Measurements from ENCODE around the gene FSD1L. TPM values are rescaled to one million over a fixed set of nuclear protein-coding genes. Genes with fewer than 3 reads are reported as not detected.
A peak's percentile ranks its signal among the peaks of the same experiment; 100 is the strongest.

FSD1L gene
- 1 to 10 TPM; 2.3 to 3.9 TPM for total RNA-seq

DNA sequence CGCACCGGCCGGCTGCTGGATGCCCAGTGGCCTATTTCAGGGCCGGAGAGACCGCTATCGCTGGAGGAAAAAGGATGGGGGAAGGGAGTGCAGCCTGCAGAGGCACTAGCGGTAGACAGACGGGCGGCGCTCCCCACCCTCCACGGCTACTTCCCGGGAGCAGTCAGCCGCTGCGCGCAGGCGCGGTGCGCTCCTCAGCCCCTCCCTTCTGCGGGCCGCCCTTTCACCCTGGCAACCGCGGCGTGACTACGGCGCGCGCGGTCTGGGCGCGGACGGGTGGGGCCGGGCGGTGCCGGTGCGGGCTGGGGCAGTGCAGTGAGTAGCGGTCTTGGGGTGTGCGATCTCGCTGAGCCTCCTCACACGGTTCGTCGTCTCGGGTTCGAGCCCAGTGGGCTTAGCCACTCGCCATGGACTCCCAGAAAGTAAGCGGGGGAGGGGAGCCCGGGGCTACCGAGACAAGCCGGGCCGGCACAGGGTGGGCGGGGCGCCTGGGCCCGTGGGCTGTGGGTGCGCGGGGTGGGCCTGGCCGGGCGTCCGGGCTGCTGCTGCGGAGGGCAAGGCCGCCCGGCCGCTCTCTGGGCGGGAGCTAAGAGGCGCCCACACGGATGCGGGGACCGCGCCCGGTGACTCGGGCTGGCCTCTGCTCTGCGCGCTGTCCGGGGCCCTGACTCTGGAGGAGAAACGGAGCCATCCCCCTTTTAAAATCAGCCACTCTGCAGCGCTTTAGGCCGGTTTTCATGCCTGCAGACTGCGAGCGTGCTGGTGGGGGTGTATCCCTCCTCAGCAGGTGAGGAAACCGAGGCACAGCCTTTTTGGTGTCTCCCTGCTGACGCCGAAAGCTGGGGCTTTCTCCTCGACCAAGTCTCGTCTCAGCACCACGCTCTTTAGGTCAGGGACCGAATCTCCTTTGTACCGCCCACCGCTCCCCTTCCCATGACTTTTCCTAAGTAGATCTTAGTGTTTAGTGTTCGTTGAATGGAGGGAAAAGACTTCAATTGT lies at the start of gene FSD1L:
Gene FSD1L (plus strand): TSS at position 221 of the 999 bp plus-strand sequence. CDS start 187 bp downstream, at position 408.
- peak within 1 kb of the TSS in 1 of 2 donors; percentile 77 for H3K27ac Mint-ChIP-seq
- peaks cover 0 to 2% of the 10 kb centered on the region in 2 donors for H3K27me3 Mint-ChIP-seq
- H3K36me3 Mint-ChIP-seq: no peaks in the 10 kb centered on the region

DNA sequence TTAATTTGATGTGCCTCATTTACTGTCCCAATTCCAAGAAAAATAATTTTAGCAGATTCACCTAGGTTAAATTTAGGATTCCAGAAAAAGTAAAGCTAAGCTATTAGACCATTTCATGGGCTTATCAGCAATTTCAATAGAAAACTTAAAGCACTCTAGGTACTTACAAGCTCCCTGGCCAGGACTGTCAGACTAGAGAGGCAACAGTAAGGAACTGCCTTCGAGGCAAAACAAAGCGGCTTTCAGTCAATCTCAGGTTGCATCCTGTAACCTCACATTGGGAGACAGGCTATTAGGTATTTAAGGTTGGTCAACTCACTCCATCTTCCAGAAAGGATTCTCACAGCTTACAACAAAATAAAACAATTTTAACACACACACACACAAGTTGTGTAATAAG lies 48.7 kb upstream of the FSD1L start:
- no peak for DNase-seq (ENCODE audit: low spot score)
- H3K27me3 Mint-ChIP-seq: peaks cover 32 to 61% of the 10 kb centered on the region in 2 donors
- peaks cover 4% of the 10 kb centered on the region for H3K36me3 Mint-ChIP-seq
- no peak for ATAC-seq
- H3K27ac Mint-ChIP-seq: no peak overlapping the region
- H3K4me1 Mint-ChIP-seq (ENCODE audit: low read depth in 2 of 2): peaks cover 8 to 10% of the 10 kb centered on the region in 2 donors
- no peaks in the 10 kb centered on the region for H3K9me3 Mint-ChIP-seq
- no peak overlapping the region for H3K4me3 Mint-ChIP-seq

More for the DNA sequence above, at the start of gene FSD1L:
- Mint-ChIP-seq H3K4me1 (ENCODE audit: low read depth in 2 of 2) (peaks cover 17 to 19% of the 10 kb centered on the region in 2 donors), H3K4me3 (peak within 1 kb of the TSS; percentile 87), H3K9me3 (no peaks in the 10 kb centered on the region)
- peak; percentile 93 for DNase-seq (ENCODE audit: low spot score)
- peak; percentile 96 to 97 for ATAC-seq

DNA sequence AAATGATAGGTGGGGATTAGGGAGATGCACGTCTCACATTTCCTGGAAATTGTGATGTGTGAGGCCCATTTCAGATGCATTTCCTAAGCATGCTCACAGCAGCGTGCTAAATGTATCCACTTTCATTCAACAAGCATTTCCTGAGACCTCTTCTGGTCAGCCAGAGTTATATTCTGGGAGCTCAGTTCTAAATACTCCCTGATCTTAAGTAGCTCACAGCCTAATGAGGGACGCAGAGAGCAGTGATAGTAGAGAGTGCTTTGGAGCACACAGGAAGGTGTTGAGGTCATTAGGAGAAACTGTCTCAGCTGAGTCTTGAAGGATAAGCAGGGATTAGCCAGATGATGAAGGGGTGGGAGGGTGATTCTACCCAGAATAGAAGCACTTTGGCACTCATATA lies 46.2 kb upstream of the FSD1L start:
- no peak overlapping the region for H3K4me3 Mint-ChIP-seq
- H3K9me3 Mint-ChIP-seq: no peaks in the 10 kb centered on the region
- ATAC-seq (no peak), DNase-seq (ENCODE audit: low spot score) (no peak)
- H3K36me3 Mint-ChIP-seq: peaks cover 8% of the 10 kb centered on the region
- H3K4me1 Mint-ChIP-seq (ENCODE audit: low read depth in 2 of 2): peaks cover 28 to 32% of the 10 kb centered on the region in 2 donors
- H3K27ac Mint-ChIP-seq: no peak overlapping the region
- H3K27me3 Mint-ChIP-seq: peaks cover 33 to 61% of the 10 kb centered on the region in 2 donors

DNA sequence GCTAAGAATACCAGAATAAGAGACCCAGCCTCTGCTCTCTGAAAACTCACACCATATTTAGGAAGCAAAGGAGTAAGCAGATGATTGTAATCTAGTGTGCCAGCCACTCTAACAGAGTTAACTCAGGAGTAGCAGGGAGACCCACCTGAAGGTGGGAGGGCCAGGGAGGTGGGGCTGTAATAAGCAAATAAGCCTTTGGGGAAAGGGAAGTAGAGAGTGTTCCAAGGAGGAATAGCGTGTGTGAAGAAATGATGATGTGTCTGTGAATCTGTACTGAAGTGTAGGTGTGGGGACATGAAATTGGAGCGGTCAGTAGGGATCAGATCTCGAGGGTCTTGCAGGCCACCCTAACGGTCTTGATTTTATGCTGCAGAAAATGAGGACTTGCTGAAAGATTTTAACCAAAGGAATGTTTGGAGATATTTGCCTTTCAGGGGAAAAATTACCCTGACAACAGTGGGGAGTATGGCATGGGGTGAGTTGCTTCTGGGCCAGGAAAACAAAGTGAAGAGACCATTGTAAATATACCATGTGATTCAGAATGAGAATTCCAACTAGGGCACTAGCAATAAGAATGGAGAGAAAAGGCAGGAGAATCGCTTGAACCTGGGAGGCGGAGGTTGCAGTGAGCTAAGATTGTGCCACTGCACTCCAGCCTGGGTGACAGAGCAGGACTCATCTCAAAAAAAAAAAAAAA lies 44.1 kb upstream of the FSD1L start:
- peak overlapping the region in 1 of 2 donors; percentile 25 for H3K27ac Mint-ChIP-seq
- no peak for ATAC-seq
- peaks cover 35 to 59% of the 10 kb centered on the region in 2 donors for H3K27me3 Mint-ChIP-seq
- DNase-seq (ENCODE audit: low spot score): no peak
- no peaks in the 10 kb centered on the region for H3K9me3 Mint-ChIP-seq
- H3K4me3 Mint-ChIP-seq: peak overlapping the region; percentile 22
- peaks cover 14% of the 10 kb centered on the region for H3K36me3 Mint-ChIP-seq
- H3K4me1 Mint-ChIP-seq (ENCODE audit: low read depth in 2 of 2): peaks cover 28 to 39% of the 10 kb centered on the region in 2 donors

DNA sequence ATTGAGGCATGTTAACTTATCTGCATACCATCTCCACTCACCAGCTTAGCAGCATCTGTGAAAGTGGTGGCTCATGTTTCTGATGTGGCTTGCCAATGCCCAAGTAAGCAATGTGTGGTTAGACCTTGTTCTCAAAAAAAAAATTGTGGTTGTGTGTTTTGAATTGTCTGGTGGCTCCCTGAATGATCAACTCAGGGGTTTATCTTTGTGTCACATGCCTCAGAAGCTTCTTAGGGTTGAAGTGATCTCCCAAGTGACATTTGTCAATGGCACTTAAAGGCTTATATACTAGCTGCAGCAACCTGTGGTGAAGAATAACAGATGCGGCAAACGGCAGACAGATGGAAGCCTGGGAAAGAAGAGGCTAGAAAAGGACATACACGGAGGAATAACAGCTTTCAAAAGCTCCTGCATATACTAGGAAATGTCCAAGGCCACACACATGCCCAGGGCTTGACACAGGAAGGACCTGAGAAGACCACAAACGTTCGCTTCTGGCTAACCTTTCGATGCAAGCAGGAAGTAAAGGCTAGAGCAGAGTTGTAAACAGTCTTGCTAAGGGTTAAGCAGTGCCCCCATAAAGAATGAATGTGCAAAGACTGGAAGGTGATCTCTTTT lies 42.2 kb upstream of the FSD1L start:
- peak overlapping the region; percentile 29 to 50 for H3K27ac Mint-ChIP-seq
- H3K27me3 Mint-ChIP-seq: peaks cover 37 to 73% of the 10 kb centered on the region in 2 donors
- H3K9me3 Mint-ChIP-seq: no peaks in the 10 kb centered on the region
- peaks cover 14% of the 10 kb centered on the region for H3K36me3 Mint-ChIP-seq
- H3K4me3 Mint-ChIP-seq: peak overlapping the region; percentile 54
- H3K4me1 Mint-ChIP-seq (ENCODE audit: low read depth in 2 of 2): peaks cover 28 to 39% of the 10 kb centered on the region in 2 donors
- ATAC-seq (peak; percentile 86 to 90), DNase-seq (ENCODE audit: low spot score) (no peak)

DNA sequence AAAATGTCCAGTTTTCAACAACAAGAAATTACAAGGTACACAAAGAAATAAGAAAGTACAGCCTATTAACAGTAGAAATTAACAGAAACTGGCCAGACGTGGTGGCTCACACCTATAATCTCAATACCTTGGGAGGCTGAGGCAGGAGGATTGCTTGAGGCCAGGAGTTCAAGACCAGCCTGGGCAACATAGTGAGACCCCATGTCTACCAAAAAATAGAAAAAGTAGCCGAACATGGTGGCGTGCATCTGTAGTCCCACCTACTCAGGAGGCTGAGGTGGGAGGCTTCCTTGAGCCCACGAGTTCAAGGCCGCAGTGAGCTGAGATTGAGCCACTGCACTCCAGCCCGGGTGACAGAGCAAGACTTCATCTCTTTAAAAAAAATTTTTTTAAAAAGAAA lies 41.5 kb upstream of the FSD1L start:
- Mint-ChIP-seq H3K27ac (peak overlapping the region in 1 of 2 donors; percentile 29), H3K9me3 (no peaks in the 10 kb centered on the region), H3K27me3 (peaks cover 38 to 71% of the 10 kb centered on the region in 2 donors), H3K4me1 (ENCODE audit: low read depth in 2 of 2) (peaks cover 28 to 39% of the 10 kb centered on the region in 2 donors), H3K4me3 (peak overlapping the region; percentile 54), H3K36me3 (peaks cover 14% of the 10 kb centered on the region)
- no peak for ATAC-seq
- no peak for DNase-seq (ENCODE audit: low spot score)

DNA sequence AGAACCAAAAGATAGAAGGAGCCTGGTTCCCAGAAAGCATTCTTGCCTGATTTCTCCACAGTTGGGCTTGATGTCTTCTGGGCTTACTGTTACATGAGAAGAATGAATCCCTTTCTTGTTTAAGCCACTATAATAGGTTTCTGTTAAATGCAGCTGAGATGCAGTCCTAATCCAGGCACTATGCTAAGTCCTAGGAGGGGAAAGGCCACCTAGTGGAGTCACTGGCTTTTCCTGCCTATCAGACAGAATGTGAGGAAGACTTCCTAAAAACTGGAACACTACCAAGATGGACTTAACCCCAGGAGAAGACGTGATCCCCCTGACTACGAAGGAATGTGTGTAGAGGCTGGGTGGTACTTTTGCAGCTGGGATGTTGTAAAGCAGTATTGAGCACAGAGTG lies 34.3 kb upstream of the FSD1L start:
- Mint-ChIP-seq H3K27me3 (peaks cover 27 to 50% of the 10 kb centered on the region in 2 donors), H3K4me1 (ENCODE audit: low read depth in 2 of 2) (no peaks in the 10 kb centered on the region), H3K9me3 (no peaks in the 10 kb centered on the region), H3K36me3 (no peaks in the 10 kb centered on the region), H3K27ac (no peak overlapping the region), H3K4me3 (no peak overlapping the region)
- DNase-seq (ENCODE audit: low spot score): no peak
- no peak for ATAC-seq

DNA sequence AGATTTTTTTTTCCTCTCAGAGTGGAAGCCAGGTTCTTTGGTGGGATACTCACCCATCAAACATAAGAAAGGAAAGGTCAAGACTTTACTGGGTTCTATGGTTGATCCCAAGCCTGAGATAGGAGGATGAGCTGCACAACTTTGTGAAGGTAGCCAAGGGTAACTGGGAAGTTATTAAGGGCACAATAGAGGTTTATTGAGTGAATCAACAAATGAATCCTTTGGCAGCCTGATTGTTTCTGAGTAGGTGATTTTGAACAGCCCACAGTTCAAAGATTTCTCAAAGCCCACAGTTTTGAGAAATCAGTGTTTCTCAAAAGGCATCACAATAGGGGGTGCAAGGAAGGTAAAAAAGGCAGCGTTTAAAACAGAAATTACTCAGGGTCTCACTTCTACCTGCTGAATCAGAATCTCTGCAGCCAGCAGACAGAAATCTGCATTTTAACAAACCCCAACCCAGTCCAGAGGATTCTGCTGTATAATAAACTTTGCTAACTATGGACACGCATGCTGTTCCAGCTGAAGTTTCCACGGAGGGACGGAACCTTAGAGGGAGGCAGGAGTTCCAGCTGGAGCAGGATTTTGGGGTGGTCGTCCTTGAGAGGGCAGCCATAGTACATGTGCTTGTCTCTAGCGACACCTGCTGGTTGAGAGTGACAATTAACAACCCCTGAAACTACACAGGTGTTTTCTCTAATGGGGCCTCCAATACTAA lies 32.7 kb upstream of the FSD1L start:
- no peak for DNase-seq (ENCODE audit: low spot score)
- H3K36me3 Mint-ChIP-seq: no peaks in the 10 kb centered on the region

DNA sequence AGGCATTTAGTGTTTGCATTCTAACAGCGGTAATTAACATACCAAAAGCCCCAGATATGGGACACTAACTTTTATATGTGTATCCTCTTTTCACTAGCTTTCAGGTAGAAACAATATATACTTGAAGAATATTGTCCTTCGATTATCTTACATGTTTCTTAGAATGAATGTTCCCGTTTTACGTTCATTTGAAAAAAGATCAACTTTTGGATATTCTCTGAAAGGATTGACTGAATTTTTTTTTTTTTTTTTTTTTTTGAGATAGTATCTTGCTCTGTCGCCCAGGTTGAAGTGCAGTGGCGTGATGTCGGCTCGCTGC lies 32.2 kb upstream of the FSD1L start:
- Mint-ChIP-seq H3K36me3 (no peaks in the 10 kb centered on the region), H3K27me3 (peaks cover 23 to 34% of the 10 kb centered on the region in 2 donors), H3K27ac (no peak overlapping the region), H3K4me3 (no peak overlapping the region), H3K4me1 (ENCODE audit: low read depth in 2 of 2) (no peaks in the 10 kb centered on the region), H3K9me3 (no peaks in the 10 kb centered on the region)
- DNase-seq (ENCODE audit: low spot score): no peak
- no peak for ATAC-seq

More for the DNA sequence above, 32.7 kb upstream of the FSD1L start:
- Mint-ChIP-seq H3K27me3 (peaks cover 23 to 39% of the 10 kb centered on the region in 2 donors), H3K4me1 (ENCODE audit: low read depth in 2 of 2) (no peaks in the 10 kb centered on the region), H3K27ac (no peak overlapping the region), H3K4me3 (no peak overlapping the region), H3K9me3 (no peaks in the 10 kb centered on the region)
- peak; percentile 62 to 73 for ATAC-seq

DNA sequence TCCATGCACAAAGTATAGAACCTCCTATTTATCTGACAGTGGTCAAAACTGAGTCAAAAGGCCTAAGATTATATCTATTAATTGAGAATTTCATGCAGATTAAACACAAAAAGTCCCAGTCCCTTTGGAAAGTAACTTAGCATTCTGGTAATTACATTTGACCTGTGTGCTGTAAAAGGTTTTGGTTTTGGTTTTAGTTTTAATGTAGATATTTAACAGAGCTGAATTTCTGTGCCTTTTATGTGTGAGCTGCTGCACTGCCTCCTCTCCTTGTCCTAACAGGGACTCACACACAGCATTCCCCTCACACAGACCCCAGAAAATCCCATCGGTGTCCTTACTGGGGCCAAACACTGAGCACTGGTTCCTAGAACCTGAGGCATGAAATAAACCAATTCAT lies 31.0 kb upstream of the FSD1L start:
- ATAC-seq: no peak
- no peak overlapping the region for H3K4me3 Mint-ChIP-seq
- H3K27ac Mint-ChIP-seq: no peak overlapping the region
- no peak for DNase-seq (ENCODE audit: low spot score)
- no peaks in the 10 kb centered on the region for H3K4me1 Mint-ChIP-seq (ENCODE audit: low read depth in 2 of 2)
- peaks cover 17 to 24% of the 10 kb centered on the region in 2 donors for H3K27me3 Mint-ChIP-seq
- H3K36me3 Mint-ChIP-seq: no peaks in the 10 kb centered on the region
- no peaks in the 10 kb centered on the region for H3K9me3 Mint-ChIP-seq

DNA sequence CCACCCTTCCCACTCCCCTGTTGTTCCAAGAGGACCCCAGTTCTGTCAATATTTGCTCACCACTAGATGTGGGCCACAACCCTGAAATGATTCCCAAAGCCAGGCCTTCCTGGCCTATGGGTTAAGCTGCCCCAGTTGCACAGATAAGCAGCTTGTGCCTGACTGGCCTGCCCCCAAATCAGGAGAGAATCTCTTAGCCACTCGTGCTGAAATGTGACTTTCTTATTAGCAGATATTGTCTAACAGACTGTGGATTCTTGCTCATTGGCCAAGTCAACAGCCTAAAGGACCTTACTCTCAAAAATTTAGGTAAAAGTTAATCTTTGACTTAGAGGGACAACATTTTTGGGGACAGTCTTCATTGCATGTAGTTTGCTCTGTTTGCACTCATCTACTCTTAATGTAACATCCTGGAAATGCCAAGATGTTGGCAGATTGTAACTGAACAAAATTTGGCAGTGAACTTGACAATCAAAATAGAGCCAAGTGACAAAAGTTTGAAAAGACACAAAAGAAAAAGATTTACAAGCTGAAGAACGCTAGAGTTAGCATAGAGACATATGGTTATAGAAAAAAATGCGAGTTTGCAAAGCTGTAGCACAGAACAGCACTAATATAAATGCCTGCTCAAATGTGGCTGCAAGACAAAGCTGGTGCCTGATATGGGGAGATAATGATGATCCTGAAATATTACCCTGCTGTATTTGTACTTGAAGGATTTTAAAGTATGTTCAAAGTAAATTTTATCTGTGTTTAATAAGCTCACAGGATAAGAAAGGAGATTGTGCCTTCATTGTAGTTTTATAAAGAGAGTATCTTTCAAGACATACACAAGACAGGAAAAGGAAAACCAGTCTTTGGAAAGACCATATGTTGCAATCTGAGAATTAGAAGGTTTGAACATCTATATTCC lies 29.0 kb upstream of the FSD1L start:
- DNase-seq (ENCODE audit: low spot score): no peak
- Mint-ChIP-seq H3K4me3 (no peak overlapping the region), H3K27me3 (peaks cover 7 to 8% of the 10 kb centered on the region in 2 donors), H3K9me3 (no peaks in the 10 kb centered on the region), H3K4me1 (ENCODE audit: low read depth in 2 of 2) (no peaks in the 10 kb centered on the region), H3K27ac (no peak overlapping the region), H3K36me3 (no peaks in the 10 kb centered on the region)
- ATAC-seq: no peak

DNA sequence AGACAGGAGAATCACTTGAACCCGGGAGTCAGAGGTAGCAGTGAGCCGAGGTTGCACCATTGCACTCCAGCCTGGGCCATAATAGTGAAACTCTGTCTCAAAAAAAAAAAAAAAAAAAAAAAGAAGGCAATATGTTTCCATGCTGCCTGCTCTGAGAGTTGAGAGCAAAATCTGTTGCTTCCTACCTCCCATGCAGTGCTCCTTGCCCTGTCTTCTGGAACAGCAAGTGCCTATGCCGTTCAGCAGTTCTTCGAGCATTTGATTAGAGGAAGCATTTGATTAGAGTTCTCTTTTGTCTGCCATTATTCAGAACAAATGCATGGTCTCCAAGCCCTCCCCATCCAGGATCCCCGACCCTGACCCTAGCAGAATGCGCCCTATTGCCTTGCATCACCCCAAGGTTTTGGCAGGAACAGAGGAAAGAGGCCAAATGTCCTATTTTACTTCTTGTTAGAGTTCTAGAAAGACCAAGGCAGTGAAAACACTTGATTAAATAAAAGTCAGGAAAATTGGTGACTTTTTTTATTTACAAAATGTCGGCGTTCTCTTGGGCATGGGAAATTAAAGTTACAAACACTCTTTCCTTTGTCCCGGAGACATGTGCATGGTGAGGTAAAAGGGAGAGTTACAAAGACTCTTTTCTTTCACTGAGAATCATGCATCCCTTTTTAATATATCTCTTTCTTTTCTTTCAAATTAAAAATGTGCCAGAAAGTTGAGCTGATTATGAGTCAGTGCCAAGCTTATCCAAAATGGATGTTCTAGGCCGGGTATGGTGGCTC lies 27.8 kb upstream of the FSD1L start:
- Mint-ChIP-seq H3K36me3 (no peaks in the 10 kb centered on the region), H3K4me1 (ENCODE audit: low read depth in 2 of 2) (no peaks in the 10 kb centered on the region), H3K9me3 (no peaks in the 10 kb centered on the region), H3K4me3 (no peak overlapping the region), H3K27ac (no peak overlapping the region), H3K27me3 (peaks cover 2 to 4% of the 10 kb centered on the region in 2 donors)
- DNase-seq (ENCODE audit: low spot score) (no peak), ATAC-seq (no peak)

Data from natural killer cell treated with Interleukin-12 subunit alpha and Interleukin-12 subunit beta and Interleukin-15 and Interleukin-18, amount 100 ng/mL, for 72 hours (primary cell).